Measurements from ENCODE around the gene PTGR2. TPM values are rescaled to one million over a fixed set of nuclear protein-coding genes. Genes with fewer than 3 reads are reported as not detected.

The PTGR2 gene
- total RNA-seq, 1 donor from 2014 or later = 5.0 TPM

DNA sequence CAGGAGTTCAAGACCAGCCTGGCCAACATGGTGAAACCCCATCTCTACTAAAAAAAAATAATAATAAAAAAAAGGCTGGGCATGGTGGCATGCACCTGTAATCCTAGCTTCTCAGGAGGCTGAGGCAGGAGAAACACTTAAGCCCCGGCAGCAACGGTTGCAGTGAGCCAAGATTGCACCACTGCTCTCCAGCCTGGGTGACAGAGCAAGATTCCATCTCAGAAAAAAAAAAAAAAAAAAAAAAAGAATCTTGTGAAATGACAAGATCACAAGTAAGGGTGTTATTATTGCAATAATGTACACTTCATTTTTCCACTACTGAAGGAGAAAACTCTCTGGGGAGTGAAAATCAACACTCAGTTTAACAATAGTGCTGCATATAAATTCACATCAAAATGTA is 8.8 kb upstream of the PTGR2 start:
- H3K27ac Mint-ChIP-seq (ENCODE audit: unreplicated experiment) = no peak overlapping the region
- H3K27me3 Mint-ChIP-seq (ENCODE audit: unreplicated experiment) = no peaks in the 10 kb centered on the region
- no peaks in the 10 kb centered on the region for H3K9me3 Mint-ChIP-seq (ENCODE audit: unreplicated experiment)
- no peaks in the 10 kb centered on the region for H3K36me3 Mint-ChIP-seq (ENCODE audit: unreplicated experiment)
- H3K4me1 Mint-ChIP-seq (ENCODE audit: unreplicated experiment) = peaks cover 7% of the 10 kb centered on the region
- peak; percentile 4 for DNase-seq (ENCODE audit: extremely low spot score, unreplicated experiment)
- H3K4me3 Mint-ChIP-seq (ENCODE audit: unreplicated experiment) = no peak overlapping the region
- TF ChIP-seq, protein P1, sequence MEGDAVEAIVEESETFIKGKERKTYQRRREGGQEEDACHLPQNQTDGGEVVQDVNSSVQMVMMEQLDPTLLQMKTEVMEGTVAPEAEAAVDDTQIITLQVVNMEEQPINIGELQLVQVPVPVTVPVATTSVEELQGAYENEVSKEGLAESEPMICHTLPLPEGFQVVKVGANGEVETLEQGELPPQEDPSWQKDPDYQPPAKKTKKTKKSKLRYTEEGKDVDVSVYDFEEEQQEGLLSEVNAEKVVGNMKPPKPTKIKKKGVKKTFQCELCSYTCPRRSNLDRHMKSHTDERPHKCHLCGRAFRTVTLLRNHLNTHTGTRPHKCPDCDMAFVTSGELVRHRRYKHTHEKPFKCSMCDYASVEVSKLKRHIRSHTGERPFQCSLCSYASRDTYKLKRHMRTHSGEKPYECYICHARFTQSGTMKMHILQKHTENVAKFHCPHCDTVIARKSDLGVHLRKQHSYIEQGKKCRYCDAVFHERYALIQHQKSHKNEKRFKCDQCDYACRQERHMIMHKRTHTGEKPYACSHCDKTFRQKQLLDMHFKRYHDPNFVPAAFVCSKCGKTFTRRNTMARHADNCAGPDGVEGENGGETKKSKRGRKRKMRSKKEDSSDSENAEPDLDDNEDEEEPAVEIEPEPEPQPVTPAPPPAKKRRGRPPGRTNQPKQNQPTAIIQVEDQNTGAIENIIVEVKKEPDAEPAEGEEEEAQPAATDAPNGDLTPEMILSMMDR (IDR thresholded peaks at IDR 0.05) = no peak

DNA sequence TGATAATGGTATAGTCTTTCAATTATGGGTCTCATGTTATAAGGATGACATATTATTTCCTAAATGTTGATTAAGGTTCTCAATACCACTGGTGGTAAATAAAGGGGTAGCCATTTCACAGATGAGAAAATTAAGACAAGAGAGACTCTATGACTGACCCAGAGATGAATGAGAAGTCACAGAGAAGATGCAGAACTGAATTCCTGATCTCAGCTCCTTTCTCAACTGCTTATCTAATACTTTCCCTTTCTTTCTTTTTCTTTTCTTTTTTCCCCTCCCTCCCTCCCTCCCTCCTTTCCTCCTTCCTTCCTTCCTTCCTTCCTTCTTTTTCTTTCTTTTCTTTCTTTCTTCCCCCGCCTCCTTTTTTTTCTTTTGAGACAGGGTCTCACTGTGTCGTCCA is 8.3 kb upstream of the PTGR2 start:
- H3K4me3 Mint-ChIP-seq (ENCODE audit: unreplicated experiment) = no peak overlapping the region
- peaks cover 7% of the 10 kb centered on the region for H3K4me1 Mint-ChIP-seq (ENCODE audit: unreplicated experiment)
- no peaks in the 10 kb centered on the region for H3K9me3 Mint-ChIP-seq (ENCODE audit: unreplicated experiment)
- H3K27ac Mint-ChIP-seq (ENCODE audit: unreplicated experiment) = no peak overlapping the region
- TF ChIP-seq, protein P1 (IDR thresholded peaks at IDR 0.05) = no peak
- H3K36me3 Mint-ChIP-seq (ENCODE audit: unreplicated experiment) = no peaks in the 10 kb centered on the region
- H3K27me3 Mint-ChIP-seq (ENCODE audit: unreplicated experiment) = no peaks in the 10 kb centered on the region
- DNase-seq (ENCODE audit: extremely low spot score, unreplicated experiment) = no peak

DNA sequence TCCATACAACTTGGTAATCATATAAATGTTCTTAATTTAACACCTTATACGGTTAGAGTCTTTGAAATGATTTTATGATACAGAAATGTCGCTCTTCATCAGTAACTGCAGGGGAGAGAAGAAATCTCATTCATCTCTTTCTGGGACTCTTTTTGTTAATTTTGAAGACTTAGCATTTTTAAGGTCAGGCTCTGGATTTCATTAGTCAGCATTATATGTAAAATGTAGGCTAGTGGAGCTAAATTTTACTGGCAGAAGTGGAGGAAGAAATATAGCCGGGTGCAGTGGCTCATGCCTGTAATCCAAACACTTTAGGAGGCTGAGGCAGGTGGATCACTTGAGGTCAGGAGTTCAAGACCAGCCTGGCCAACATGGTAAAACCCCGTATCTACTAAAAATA is 4.7 kb upstream of the PTGR2 start:
- no peaks in the 10 kb centered on the region for H3K27me3 Mint-ChIP-seq (ENCODE audit: unreplicated experiment)
- no peaks in the 10 kb centered on the region for H3K9me3 Mint-ChIP-seq (ENCODE audit: unreplicated experiment)
- TF ChIP-seq, protein P1 (IDR thresholded peaks at IDR 0.05) = no peak
- peaks cover 15% of the 10 kb centered on the region for H3K4me1 Mint-ChIP-seq (ENCODE audit: unreplicated experiment)
- H3K4me3 Mint-ChIP-seq (ENCODE audit: unreplicated experiment) = no peak overlapping the region
- no peak overlapping the region for H3K27ac Mint-ChIP-seq (ENCODE audit: unreplicated experiment)
- H3K36me3 Mint-ChIP-seq (ENCODE audit: unreplicated experiment) = no peaks in the 10 kb centered on the region
- DNase-seq (ENCODE audit: extremely low spot score, unreplicated experiment) = no peak

DNA sequence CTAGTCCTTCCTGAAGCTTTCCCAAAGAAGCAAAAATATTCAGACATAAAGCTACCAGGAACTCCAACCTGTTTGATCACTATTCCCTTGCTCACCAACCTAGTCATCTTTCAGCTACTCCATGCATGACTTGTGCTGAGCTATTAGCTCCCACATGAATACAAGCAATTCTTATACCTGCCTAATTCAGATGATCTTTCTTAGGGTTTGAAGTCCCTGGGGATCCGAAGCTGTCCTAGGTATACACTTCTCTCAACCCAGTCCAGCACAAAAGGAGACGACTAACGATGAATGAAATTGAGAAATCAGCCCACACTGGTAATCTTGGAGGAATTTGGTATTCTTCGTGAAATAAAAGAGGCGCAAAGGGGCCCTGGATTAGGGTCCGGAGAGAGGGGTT is 631 bp upstream of the PTGR2 start:
- no peaks in the 10 kb centered on the region for H3K27me3 Mint-ChIP-seq (ENCODE audit: unreplicated experiment)
- H3K27ac Mint-ChIP-seq (ENCODE audit: unreplicated experiment) = peak overlapping the region; percentile 100
- H3K4me3 Mint-ChIP-seq (ENCODE audit: unreplicated experiment) = peak overlapping the region; percentile 93
- H3K9me3 Mint-ChIP-seq (ENCODE audit: unreplicated experiment) = no peaks in the 10 kb centered on the region
- H3K4me1 Mint-ChIP-seq (ENCODE audit: unreplicated experiment) = peaks cover 21% of the 10 kb centered on the region
- TF ChIP-seq, protein P1 (IDR thresholded peaks at IDR 0.05) = no peak
- H3K36me3 Mint-ChIP-seq (ENCODE audit: unreplicated experiment) = no peaks in the 10 kb centered on the region
- no peak for DNase-seq (ENCODE audit: extremely low spot score, unreplicated experiment)

DNA sequence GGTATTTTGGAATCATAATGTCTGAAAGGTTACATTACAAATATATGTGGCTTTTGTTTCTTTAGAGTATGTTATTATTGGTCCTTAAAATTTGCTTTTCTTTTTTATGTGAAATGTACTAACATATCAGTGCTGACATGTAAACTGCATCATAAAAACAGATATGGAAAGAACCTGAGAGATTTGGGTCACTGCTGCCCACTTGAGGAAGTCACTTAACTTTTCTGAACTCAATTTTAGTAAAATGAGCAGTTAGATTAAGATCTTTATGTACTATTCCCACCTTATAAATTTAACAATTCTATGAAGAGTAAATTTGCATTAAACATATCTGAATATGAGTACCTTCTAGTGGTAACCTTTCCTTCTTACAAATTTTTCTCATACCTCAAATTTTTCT is 7.5 kb downstream of the PTGR2 start:
- no peaks in the 10 kb centered on the region for H3K27me3 Mint-ChIP-seq (ENCODE audit: unreplicated experiment)
- no peak overlapping the region for H3K4me3 Mint-ChIP-seq (ENCODE audit: unreplicated experiment)
- TF ChIP-seq, protein P1 (IDR thresholded peaks at IDR 0.05) = peak; percentile 41
- peaks cover 11% of the 10 kb centered on the region for H3K36me3 Mint-ChIP-seq (ENCODE audit: unreplicated experiment)
- no peak for DNase-seq (ENCODE audit: extremely low spot score, unreplicated experiment)
- no peaks in the 10 kb centered on the region for H3K9me3 Mint-ChIP-seq (ENCODE audit: unreplicated experiment)
- no peaks in the 10 kb centered on the region for H3K4me1 Mint-ChIP-seq (ENCODE audit: unreplicated experiment)
- no peak overlapping the region for H3K27ac Mint-ChIP-seq (ENCODE audit: unreplicated experiment)
